HT-29 (cell line): ENCODE results near the gene CEACAM16. TPM values are rescaled to one million over a fixed set of nuclear protein-coding genes. Genes with fewer than 3 reads are reported as not detected.
A peak's percentile ranks its signal among the peaks of the same experiment; 100 is the strongest.
"Not testable (repeated sequence)": the region's sequence is repeated elsewhere in the genome, so short reads cannot be mapped to it uniquely, and the experiment has no call there.

Source experiments
- DNase-seq: peaks from one replicate; pipeline ENCODE4 v3.0.0-alpha.2; 2015; ENCODE audit warnings: low spot score
- total RNA-seq: library from RNA; depleted of rRNA; stranded (reverse); fragments of >200 nt; shearing (Covaris generic); gene quantifications from 2 replicates; pipeline ENCODE4 v1.2.3, GENCODE V29; 2014

CEACAM16 gene
- total RNA-seq, 1 experiment from 2014 or later, result not detected

- peak; percentile 47 for DNase-seq
Measured at GRCh38 chr19:44677019-44677811, 21.7 kb upstream of the CEACAM16 start.

GRCh38 chr19:44680536-44680935 is 18.4 kb upstream of the CEACAM16 start:
- no peak for DNase-seq

DNA sequence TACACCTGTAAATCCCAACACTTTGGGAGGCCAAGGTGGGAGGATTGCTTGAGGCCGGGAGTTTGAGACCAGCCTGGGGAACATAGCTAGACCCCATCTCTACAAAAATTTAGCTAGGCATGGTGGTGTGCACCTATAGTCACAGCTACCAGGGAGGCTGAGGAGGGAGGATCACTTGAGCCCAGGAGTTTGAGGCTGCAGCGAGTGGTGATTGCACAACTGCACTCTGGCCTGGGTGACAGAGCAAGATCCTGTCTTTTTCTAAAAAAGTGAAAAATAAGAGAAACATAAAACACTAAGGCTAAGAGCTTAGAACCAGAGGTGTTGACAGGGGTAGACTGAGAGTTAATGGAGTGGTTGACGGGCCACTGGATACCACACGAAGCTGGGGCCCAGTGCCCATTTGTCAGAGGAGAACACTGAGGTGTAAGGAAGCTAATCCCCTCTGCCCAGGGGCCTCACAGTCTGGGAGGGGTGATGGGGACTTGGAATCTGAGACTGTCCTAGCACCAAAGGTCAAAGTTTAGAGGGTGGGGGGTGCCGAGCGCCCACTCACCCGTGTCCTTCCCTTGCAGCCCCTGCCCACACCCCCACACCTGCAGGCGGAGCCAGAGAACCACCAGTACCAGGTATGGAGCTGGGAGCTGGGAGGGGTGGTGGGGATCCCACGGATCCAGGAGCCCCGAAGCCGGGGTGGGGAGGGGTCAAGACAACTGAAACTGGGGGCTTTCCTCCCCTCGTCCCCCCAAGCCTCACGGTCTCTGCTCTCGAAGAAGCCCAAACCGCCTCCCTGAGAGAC is 16.8 kb upstream of the CEACAM16 start:
- DNase-seq, result no peak

- no peak for DNase-seq
Measured at GRCh38 chr19:44682807-44683206, 16.1 kb upstream of the CEACAM16 start.

DNA sequence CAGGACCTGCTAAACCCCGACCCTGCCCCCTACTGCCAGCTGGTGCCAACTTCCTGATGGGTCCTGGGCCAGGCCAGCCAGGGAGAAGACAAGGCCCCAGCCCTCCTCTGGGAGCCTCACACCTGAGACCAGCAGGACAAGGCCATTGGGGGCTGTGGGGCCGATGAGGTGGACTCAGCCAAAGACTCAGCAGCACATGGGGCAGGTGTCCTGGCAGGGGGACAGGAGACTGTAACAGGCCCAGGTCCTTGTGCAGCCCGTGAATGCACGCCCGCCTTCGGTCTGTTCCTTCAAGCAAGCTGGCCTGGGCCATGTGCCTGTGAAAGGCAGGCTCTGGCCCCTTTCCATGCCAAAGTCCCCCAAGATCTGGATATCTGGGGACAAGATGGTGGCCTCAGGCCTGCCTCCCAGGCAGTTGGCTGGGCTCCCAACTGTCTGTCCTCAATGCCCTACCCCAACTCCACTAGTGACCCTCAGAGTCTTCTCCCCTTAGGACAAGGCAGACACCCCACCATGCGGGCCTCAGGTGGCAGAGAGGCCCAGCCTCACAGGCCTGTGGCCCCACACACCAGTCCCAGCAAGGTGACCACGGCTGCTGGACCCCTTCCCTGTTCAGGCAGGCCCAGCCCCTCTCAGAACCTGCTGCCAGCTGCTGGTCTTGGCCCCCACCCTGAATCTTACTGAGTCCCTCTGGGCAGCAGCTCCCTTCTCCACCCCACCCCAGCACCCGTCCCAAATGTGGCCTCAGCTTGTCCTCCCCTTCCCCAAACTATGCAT is 15.3 kb upstream of the CEACAM16 start:
- no peak for DNase-seq

DNA sequence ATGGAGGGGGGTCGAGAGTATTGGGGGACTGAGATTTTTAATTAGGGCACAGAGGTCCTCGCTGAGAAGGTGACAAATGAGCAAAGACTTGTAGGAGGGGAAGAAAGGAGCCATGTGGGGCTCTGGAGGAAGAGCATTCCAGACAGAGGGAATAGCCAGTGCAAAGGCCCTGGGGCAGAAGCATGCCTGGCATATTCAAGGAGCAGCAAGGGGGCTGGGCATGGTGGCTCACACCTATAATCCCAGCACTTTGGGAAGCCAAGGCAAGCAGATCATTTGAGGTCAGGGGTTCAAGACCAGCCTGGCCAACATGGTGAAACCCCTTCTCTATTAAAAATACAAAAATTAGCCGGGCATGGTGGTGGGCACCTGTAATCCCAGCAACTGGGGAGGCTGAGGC is 14.6 kb upstream of the CEACAM16 start:
- not testable (repeated sequence) for DNase-seq

GRCh38 chr19:44684892-44685863 is 13.8 kb upstream of the CEACAM16 start:
- DNase-seq, result peak; percentile 90

DNA sequence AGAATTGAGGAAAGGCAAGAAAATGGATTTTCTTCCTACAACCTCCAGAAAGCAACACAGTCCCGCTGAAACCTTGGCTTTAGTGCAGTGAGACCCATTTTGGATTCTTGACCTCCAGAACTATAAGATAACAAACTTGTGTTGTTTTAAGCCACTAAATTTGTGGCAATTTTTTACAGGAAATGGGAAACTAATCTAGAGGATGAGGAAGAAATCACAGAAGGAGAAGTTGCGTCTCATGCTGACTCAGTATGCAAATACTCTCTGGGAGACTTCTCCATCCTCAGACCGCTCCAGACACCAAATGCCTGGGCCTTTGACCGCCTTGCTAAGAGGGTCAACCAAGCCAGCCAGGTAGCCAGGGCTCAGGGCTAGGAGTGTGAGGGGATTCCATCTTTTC is 13.1 kb upstream of the CEACAM16 start:
- peak; percentile 39 for DNase-seq

DNA sequence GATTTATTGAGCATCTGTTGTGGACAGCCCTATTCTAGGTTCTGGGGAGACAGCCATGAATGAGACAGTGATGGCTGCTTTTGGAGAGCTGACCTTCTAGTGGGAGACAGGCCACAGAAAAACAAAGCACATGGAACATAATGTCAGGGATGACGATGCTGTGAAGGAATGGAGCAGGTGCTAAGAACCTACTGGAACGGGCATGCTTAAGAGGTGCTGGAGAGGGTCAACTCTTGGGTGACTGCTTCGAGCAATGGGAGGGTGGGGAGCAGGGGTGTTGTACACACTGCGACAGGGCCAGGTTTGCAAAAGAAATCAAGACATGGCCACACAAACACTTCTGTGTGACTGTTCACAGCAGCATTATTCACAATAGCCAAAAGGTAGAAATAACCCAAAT is 12.1 kb upstream of the CEACAM16 start:
- DNase-seq, result no peak

GRCh38 chr19:44687888-44688287 is 11.1 kb upstream of the CEACAM16 start:
- DNase-seq, result no peak

- peak; percentile 94 for DNase-seq
Measured at GRCh38 chr19:44689290-44690130, 9.4 kb upstream of the CEACAM16 start.

DNA sequence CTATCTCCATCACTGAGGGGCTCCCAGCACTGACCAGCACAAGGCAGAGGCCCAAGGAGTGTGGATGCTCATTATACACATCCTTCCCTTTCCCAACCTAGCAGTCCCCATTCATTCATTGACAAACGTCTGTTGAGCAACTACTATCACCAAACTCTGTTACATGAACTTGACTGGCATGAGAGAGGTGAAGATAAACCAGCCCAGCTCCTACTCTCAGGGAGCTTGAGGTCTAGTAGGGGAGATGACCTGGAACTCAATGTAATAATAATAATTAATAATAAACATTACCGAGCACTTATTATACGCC is 8.9 kb upstream of the CEACAM16 start:
- no peak for DNase-seq

- no peak for DNase-seq
Measured at GRCh38 chr19:44692379-44692721, 6.6 kb upstream of the CEACAM16 start.

- DNase-seq, result no peak
Measured at GRCh38 chr19:44694184-44694579, 4.8 kb upstream of the CEACAM16 start.

GRCh38 chr19:44696939-44697669 is 1.8 kb upstream of the CEACAM16 start:
- DNase-seq, result no peak

- DNase-seq, result no peak
Measured at GRCh38 chr19:44697670-44698034, 1.3 kb upstream of the CEACAM16 start.

- DNase-seq, result no peak
Measured at GRCh38 chr19:44700547-44700946, 1.6 kb downstream of the CEACAM16 start.

- DNase-seq, result no peak
Measured at GRCh38 chr19:44701228-44701627, 2.3 kb downstream of the CEACAM16 start.

- DNase-seq, result no peak
Measured at GRCh38 chr19:44702551-44703176, 3.7 kb downstream of the CEACAM16 start.
